K562 (cell line): Measurements from ENCODE around the gene ITPR2. TPM values are rescaled to one million over a fixed set of nuclear protein-coding genes. Genes with fewer than 3 reads are reported as not detected.

Source experiments
- ARID2 ChIP-seq: fragments of 450-650 bp; IDR thresholded peaks from 2 replicates; pipeline ENCODE4 v1.6.1; 2017; ENCODE audit warnings: antibody characterized with exemption, mild to moderate bottlenecking
- CBFA2T2 ChIP-seq: fragments of 450-650 bp; conservative IDR thresholded peaks from 2 replicates; pipeline ENCODE4 v1.6.1; 2017; ENCODE audit warnings: mild to moderate bottlenecking
- CBX3 ChIP-seq, 2 experiments: IDR thresholded peaks; 1 replicate in 1 of 2; 2 replicates in 1 of 2; pipeline ENCODE4 v1.6.1; 2012; ENCODE audit warnings: inconsistent platforms in 2 of 2, low read length in 2 of 2, borderline replicate concordance in 1 of 2, control low read depth in 1 of 2
- E2F3 ChIP-seq: fragments of 250-450 bp; sonication (Bioruptor Pico); IDR thresholded peaks from 2 replicates; pipeline ENCODE4 v1.4.0; 2020; ENCODE audit warnings: mild to moderate bottlenecking
- GABPA ChIP-seq: fragments of 200-800 bp; sonication (Bioruptor generic); conservative IDR thresholded peaks from 2 replicates; pipeline ENCODE4 v1.6.1; 2016; ENCODE audit warnings: low read depth, missing genetic modification characterization, missing compliant biosample characterization
- HSF4 ChIP-seq: fragments of 250-450 bp; sonication (Bioruptor Pico); IDR thresholded peaks from 2 replicates; pipeline ENCODE4 v2.1.2; 2022; ENCODE audit warnings: mild to moderate bottlenecking, moderate library complexity, borderline replicate concordance
- NCOA1 ChIP-seq: fragments of 450-650 bp; IDR thresholded peaks from 2 replicates; pipeline ENCODE4 v1.6.1; 2016; ENCODE audit warnings: low read depth
- NFE2L1 ChIP-seq: fragments of 450-650 bp; IDR thresholded peaks from 2 replicates; pipeline ENCODE4 v1.6.1; 2016; ENCODE audit warnings: missing genetic modification characterization, low read depth, mild to moderate bottlenecking, missing compliant biosample characterization, moderate library complexity, borderline replicate concordance
- PCBP1 ChIP-seq: fragments of 200-400 bp; formaldehyde crosslinking; IDR thresholded peaks from 2 replicates; pipeline ENCODE4 v1.6.1; 2018; ENCODE audit warnings: mild to moderate bottlenecking, low read depth, low read length; ENCODE audit not compliant: poor library complexity, severe bottlenecking
- SP2 ChIP-seq: IDR thresholded peaks from 2 replicates; pipeline ENCODE4 v1.6.1; 2011; ENCODE audit warnings: mild to moderate bottlenecking, low read depth, low read length, moderate library complexity; ENCODE audit not compliant: poor library complexity, severe bottlenecking; ENCODE audit errors: extremely low read depth
- VEZF1 ChIP-seq: fragments of 200-800 bp; sonication (Bioruptor generic); IDR thresholded peaks from 2 replicates; pipeline ENCODE4 v1.6.1; 2017; ENCODE audit warnings: missing genetic modification characterization, missing compliant biosample characterization
- ZBTB17 ChIP-seq: fragments of 450-650 bp; formaldehyde crosslinking; IDR thresholded peaks from 2 replicates; pipeline ENCODE4 v1.4.0; 2020; ENCODE audit warnings: mild to moderate bottlenecking
- ZBTB5 ChIP-seq: fragments of 450-650 bp; IDR thresholded peaks from 2 replicates; pipeline ENCODE4 v1.6.1; 2017; ENCODE audit warnings: antibody characterized with exemption
- ZNF121 ChIP-seq: sonication (generic); formaldehyde crosslinking; conservative IDR thresholded peaks from 2 replicates; pipeline ENCODE4 v1.8.0; 2022; ENCODE audit warnings: missing genetic modification reagents
- ZNF431 ChIP-seq: sonication (generic); formaldehyde crosslinking; IDR thresholded peaks from 2 replicates; pipeline ENCODE4 v1.8.0; 2022; ENCODE audit warnings: mild to moderate bottlenecking, missing genetic modification reagents
- ZNF707 ChIP-seq: fragments of 250-450 bp; sonication (Bioruptor Pico); conservative IDR thresholded peaks from 2 replicates; pipeline ENCODE4 v1.8.0; 2022; ENCODE audit warnings: inconsistent platforms, mild to moderate bottlenecking, moderate library complexity
- polyA plus RNA-seq, 8 experiments: library from polyadenylated mRNA; depleted of rRNA in 4 of 8; stranded (reverse) in 5 of 8; unstranded in 3 of 8; fragments of >200 nt; fragmentation: Nextera tagmentation in 2 of 8; fragmentation: Illumina TruSeq in 1 of 8; extraction: Ambion mirVana in 2 of 8; extraction: Trizol in 1 of 8; gene quantifications; 2 replicates each; pipeline versions ENCODE4 v1.2.1 to v1.2.3, GENCODE V29; 2011 to 2014; ENCODE audit warnings: inconsistent platforms in 1 of 8, missing spikeins in 1 of 8
- total RNA-seq, 7 experiments: library from RNA; depleted of rRNA in 6 of 7; stranded (reverse); fragments of >200 nt in 6 of 7; fragmentation: Illumina TruSeq in 2 of 7; extraction: Trizol in 2 of 7; gene quantifications; 2 replicates each; pipeline versions ENCODE4 v1.2.1 to v1.2.3, GENCODE V29; 2011 to 2021; ENCODE audit warnings: low replicate concordance in 1 of 7
- TF ChIP-seq, protein P1 (sequence below): fragments of 450-650 bp; formaldehyde crosslinking; IDR thresholded peaks from 2 replicates; pipeline ENCODE4 v1.4.0; 2020; ENCODE audit warnings: mild to moderate bottlenecking
- TF ChIP-seq, protein P2 (sequence below), 2 experiments: fragments of 150-350 bp in 1 of 2; IDR thresholded peaks; 2 replicates each; pipeline ENCODE4 v1.6.1; 2012 to 2016; ENCODE audit warnings: low read depth in 2 of 2, low read length in 2 of 2, mild to moderate bottlenecking in 1 of 2, moderate library complexity in 1 of 2

Gene ITPR2
- total and polyA plus RNA-seq, 9 of the 15 experiments (the other 6 are each of a cell fraction or from before 2014, with no cell fraction given) = 0.21 to 3.3 (median 0.95) TPM

DNA sequence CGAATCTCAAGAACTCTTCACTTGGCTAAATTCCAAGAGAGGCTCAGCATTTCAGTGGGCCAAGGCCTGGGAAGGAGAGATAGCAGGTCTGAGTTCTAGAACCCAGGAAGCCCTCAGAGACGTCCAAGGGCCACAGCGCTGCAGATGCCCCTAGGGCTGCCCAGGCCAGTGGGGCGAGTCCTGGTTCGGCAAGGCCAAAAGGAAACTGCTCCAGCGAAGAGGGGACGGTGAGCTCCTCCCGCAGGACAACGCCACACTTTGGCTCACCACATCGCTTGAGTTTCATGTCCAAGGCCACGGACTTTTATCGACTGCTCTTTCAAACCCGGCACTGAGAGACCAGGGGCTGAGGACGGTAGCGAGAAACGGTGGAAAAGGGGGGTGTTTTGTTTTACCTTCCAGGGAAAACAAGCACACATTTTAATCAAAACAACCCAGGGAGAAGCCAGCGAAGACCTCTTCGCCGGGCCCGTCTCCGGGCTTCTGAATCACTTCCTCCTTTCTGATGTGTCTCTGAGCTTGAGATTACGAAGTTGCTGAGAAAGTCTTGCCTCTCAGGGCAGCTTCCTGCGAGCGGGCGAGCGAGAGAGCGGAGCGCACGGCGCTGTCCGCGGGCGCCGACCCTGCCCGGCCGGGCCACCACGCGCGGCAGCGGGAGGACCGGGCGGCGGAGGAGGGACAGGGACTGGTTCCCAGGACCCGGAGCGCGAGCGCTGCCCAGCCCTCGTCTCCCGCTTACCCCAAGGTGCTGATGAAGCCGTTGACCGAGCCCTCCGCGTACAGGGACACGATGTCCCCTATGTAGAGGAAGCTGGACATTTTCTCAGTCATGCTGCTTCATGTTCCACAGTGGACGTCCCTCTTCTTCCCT lies 808 bp downstream of the ITPR2 start (continued):
- TF ChIP-seq, protein P1, sequence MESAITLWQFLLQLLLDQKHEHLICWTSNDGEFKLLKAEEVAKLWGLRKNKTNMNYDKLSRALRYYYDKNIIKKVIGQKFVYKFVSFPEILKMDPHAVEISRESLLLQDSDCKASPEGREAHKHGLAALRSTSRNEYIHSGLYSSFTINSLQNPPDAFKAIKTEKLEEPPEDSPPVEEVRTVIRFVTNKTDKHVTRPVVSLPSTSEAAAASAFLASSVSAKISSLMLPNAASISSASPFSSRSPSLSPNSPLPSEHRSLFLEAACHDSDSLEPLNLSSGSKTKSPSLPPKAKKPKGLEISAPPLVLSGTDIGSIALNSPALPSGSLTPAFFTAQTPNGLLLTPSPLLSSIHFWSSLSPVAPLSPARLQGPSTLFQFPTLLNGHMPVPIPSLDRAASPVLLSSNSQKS (CRISPR knock-in tag) = no peak
- no peak for TF ChIP-seq CBX3 (IDR thresholded peaks at IDR 0.05; ENCODE audit: borderline replicate concordance in 1 of 2, low read length in 2 of 2)
- no peak for TF ChIP-seq ZBTB5
- no peak for TF ChIP-seq NFE2L1 (tag)
- no peak for TF ChIP-seq SP2
- TF ChIP-seq ARID2 = no peak
- TF ChIP-seq, protein P2, sequence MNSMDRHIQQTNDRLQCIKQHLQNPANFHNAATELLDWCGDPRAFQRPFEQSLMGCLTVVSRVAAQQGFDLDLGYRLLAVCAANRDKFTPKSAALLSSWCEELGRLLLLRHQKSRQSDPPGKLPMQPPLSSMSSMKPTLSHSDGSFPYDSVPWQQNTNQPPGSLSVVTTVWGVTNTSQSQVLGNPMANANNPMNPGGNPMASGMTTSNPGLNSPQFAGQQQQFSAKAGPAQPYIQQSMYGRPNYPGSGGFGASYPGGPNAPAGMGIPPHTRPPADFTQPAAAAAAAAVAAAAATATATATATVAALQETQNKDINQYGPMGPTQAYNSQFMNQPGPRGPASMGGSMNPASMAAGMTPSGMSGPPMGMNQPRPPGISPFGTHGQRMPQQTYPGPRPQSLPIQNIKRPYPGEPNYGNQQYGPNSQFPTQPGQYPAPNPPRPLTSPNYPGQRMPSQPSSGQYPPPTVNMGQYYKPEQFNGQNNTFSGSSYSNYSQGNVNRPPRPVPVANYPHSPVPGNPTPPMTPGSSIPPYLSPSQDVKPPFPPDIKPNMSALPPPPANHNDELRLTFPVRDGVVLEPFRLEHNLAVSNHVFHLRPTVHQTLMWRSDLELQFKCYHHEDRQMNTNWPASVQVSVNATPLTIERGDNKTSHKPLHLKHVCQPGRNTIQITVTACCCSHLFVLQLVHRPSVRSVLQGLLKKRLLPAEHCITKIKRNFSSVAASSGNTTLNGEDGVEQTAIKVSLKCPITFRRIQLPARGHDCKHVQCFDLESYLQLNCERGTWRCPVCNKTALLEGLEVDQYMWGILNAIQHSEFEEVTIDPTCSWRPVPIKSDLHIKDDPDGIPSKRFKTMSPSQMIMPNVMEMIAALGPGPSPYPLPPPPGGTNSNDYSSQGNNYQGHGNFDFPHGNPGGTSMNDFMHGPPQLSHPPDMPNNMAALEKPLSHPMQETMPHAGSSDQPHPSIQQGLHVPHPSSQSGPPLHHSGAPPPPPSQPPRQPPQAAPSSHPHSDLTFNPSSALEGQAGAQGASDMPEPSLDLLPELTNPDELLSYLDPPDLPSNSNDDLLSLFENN (IDR thresholded peaks at IDR 0.05; ENCODE audit: low read depth in 2 of 2, low read length in 2 of 2) = no peak
- TF ChIP-seq VEZF1 (CRISPR knock-in tag) = no peak
- TF ChIP-seq ZNF707 (CRISPR knock-in tag) = no peak
- TF ChIP-seq ZNF121 = no peak
- TF ChIP-seq GABPA (tag) = no peak
- TF ChIP-seq ZBTB17 (CRISPR knock-in tag) = no peak
- no peak for TF ChIP-seq E2F3 (CRISPR knock-in tag)
- no peak for TF ChIP-seq PCBP1
- no peak for TF ChIP-seq ZNF431
- TF ChIP-seq NCOA1 = no peak
- no peak for TF ChIP-seq HSF4 (CRISPR knock-in tag)
- TF ChIP-seq CBFA2T2 = peak; percentile 25
